ENCODE data around the gene ADRA2B.

GRCh38 chr2:96146153-96146880, 29.9 kb upstream of the ADRA2B start:
- TF ChIP-seq, protein P1, sequence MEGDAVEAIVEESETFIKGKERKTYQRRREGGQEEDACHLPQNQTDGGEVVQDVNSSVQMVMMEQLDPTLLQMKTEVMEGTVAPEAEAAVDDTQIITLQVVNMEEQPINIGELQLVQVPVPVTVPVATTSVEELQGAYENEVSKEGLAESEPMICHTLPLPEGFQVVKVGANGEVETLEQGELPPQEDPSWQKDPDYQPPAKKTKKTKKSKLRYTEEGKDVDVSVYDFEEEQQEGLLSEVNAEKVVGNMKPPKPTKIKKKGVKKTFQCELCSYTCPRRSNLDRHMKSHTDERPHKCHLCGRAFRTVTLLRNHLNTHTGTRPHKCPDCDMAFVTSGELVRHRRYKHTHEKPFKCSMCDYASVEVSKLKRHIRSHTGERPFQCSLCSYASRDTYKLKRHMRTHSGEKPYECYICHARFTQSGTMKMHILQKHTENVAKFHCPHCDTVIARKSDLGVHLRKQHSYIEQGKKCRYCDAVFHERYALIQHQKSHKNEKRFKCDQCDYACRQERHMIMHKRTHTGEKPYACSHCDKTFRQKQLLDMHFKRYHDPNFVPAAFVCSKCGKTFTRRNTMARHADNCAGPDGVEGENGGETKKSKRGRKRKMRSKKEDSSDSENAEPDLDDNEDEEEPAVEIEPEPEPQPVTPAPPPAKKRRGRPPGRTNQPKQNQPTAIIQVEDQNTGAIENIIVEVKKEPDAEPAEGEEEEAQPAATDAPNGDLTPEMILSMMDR (IDR thresholded peaks at IDR 0.05), result no peak
- TF ChIP-seq EZH2 (IDR thresholded peaks at IDR 0.05; ENCODE audit: borderline replicate concordance, insufficient read depth, low read depth, low read length, poor library complexity, severe bottlenecking), result no peak
